ENCODE results near the gene CCDC51.

DNA sequence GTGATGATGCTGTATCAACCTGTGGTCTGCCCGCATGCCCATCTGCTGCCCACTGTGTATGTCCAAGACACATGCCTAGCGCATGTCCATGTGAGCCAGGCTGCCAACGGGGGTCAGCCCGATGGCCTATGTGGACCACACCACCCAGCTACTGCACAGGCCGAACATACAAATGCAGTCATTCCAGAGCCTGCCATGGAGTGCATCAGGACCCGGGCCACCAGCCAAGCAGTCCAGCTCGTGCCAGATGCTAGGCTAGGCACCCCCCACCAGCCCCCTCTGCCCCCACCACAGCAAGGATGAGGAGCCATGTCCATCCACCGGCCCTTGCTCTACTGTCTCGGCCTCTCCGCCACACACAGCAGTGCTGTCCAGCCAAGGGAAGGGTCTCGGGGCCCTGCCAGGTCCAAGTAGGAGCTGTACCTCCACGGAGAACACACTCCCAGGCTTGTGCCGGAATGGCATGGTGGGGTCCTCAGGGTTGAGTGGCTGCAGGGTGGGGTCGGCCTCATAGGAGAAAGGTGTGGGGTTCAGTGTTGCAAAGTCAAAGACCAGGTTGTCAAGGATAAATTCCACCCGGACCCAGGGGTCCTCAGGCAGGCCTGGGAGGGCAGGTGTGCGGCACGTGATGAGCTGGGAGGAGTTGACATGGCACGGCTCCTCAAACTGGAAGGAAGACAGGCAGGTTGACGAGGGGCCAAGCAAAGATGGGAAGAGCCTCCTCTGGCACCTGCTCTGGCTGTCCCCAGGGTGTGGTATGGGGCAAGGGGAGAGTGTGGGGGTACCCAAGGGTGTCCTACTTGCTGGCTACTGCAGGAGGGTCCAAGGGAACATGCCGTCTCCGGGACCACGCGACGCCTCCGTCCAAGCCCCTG is 25.3 kb downstream of the CCDC51 start:
- TF ChIP-seq ZFP30 (CRISPR knock-in tag; IDR thresholded peaks at IDR 0.05) (no peak), RARB (CRISPR knock-in tag; IDR thresholded peaks at IDR 0.05) (no peak), BACH2 (CRISPR knock-in tag; IDR thresholded peaks at IDR 0.05; ENCODE audit: borderline replicate concordance) (no peak), ARNTL (CRISPR knock-in tag; IDR thresholded peaks at IDR 0.05; ENCODE audit: borderline replicate concordance, low read depth) (no peak)
- TF ChIP-seq, protein P1, sequence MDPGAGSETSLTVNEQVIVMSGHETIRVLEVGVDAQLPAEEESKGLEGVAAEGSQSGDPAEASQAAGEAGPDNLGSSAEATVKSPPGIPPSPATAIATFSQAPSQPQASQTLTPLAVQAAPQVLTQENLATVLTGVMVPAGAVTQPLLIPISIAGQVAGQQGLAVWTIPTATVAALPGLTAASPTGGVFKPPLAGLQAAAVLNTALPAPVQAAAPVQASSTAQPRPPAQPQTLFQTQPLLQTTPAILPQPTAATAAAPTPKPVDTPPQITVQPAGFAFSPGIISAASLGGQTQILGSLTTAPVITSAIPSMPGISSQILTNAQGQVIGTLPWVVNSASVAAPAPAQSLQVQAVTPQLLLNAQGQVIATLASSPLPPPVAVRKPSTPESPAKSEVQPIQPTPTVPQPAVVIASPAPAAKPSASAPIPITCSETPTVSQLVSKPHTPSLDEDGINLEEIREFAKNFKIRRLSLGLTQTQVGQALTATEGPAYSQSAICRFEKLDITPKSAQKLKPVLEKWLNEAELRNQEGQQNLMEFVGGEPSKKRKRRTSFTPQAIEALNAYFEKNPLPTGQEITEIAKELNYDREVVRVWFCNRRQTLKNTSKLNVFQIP (CRISPR knock-in tag; IDR thresholded peaks at IDR 0.05; ENCODE audit: borderline replicate concordance, low read depth), result no peak

Measured in SK-N-SH treated with all-trans-retinoic acid at 6 μM for 48 hours (cell line).